ENCODE measurements around the gene FKBP6.

FKBP6 gene

GRCh38 chr7:73343671-73344380 is 15.9 kb downstream of the FKBP6 start:
- Histone ChIP-seq H3K36me3 (ENCODE audit: control insufficient read depth, insufficient read depth, low read length) (no peaks in the 10 kb centered on the region), H3K27me3 (ENCODE audit: control insufficient read depth, insufficient read depth, low read length) (no peaks in the 10 kb centered on the region), H3K9me3 (ENCODE audit: control insufficient read depth, insufficient read depth, low read depth, low read length) (no peaks in the 10 kb centered on the region), H3K9ac (ENCODE audit: low read length) (no peak overlapping the region), H3K4me3 (ENCODE audit: low read depth, low read length) (no peak overlapping the region), H3K27ac (ENCODE audit: low read depth, low read length) (no peak overlapping the region), H3K4me1 (ENCODE audit: control insufficient read depth, insufficient read depth, low read length) (peaks cover 19% of the 10 kb centered on the region; the same call in 1 of the 2 replicates)

DNA sequence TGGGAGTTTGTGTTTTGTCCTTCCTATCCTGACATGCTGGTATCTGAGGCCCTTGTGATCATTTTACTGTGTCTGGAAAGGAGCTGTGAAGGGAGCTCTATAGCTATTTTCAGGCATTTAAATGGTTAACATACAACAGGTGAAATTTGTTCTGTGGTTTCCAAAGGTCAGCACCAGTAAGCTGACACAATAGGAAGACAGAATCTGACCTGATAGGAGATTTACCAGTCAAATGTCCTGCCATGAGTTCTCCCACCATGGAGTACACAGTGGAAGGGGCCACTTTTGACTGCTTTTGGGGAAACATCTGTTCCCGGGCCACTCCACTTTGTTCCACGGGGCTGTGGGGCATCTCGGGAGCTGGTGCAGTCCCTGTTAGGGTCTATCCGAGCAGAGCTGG is 17.6 kb downstream of the FKBP6 start:
- Histone ChIP-seq H3K36me3 (ENCODE audit: control insufficient read depth, insufficient read depth, low read length) (no peaks in the 10 kb centered on the region), H3K9me3 (ENCODE audit: control insufficient read depth, insufficient read depth, low read depth, low read length) (no peaks in the 10 kb centered on the region), H3K27me3 (ENCODE audit: control insufficient read depth, insufficient read depth, low read length) (no peaks in the 10 kb centered on the region), H3K4me3 (ENCODE audit: low read depth, low read length) (no peak overlapping the region), H3K27ac (ENCODE audit: low read depth, low read length) (no peak overlapping the region), H3K9ac (ENCODE audit: low read length) (no peak overlapping the region), H3K4me1 (ENCODE audit: control insufficient read depth, insufficient read depth, low read length) (peaks cover 15% of the 10 kb centered on the region; the same call in 1 of the 2 replicates)

DNA sequence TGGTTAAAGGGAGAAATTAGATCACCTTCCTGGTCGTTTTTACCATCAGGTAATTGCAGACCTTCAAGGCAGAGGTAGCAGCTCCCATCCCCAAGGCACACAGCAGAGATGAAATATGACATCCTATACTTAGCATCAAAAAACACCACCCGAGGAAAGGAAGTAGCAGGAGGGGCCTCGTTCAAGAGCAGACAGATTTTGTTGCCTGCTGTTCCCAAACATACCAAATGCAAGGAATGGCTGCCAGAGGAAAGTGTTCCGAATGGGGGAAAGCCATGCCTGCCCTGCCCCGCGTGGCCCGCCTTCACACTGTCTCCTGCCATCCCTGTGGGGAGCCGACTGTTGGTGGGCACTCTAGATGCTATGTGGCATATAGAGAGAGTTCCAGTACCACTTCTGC is 18.0 kb downstream of the FKBP6 start:
- H3K9me3 ChIP-seq (ENCODE audit: control insufficient read depth, insufficient read depth, low read depth, low read length): no peaks in the 10 kb centered on the region

GRCh38 chr7:73349763-73350162 is 21.8 kb downstream of the FKBP6 start:
- H3K9ac ChIP-seq (ENCODE audit: low read length): no peak overlapping the region
- no peak overlapping the region for H3K27ac ChIP-seq (ENCODE audit: low read depth, low read length)
- H3K27me3 ChIP-seq (ENCODE audit: control insufficient read depth, insufficient read depth, low read length): no peaks in the 10 kb centered on the region
- H3K36me3 ChIP-seq (ENCODE audit: control insufficient read depth, insufficient read depth, low read length): no peaks in the 10 kb centered on the region
- peaks cover 15% of the 10 kb centered on the region for H3K9me3 ChIP-seq (ENCODE audit: control insufficient read depth, insufficient read depth, low read depth, low read length)
- no peak overlapping the region for H3K4me3 ChIP-seq (ENCODE audit: low read depth, low read length)
- H3K4me1 ChIP-seq (ENCODE audit: control insufficient read depth, insufficient read depth, low read length): peaks cover 2% of the 10 kb centered on the region; the same call in 1 of the 2 replicates

More for the DNA sequence above, 18.0 kb downstream of the FKBP6 start:
- Histone ChIP-seq H3K4me1 (ENCODE audit: control insufficient read depth, insufficient read depth, low read length) (peaks cover 14% of the 10 kb centered on the region; the same call in 1 of the 2 replicates), H3K9ac (ENCODE audit: low read length) (no peak overlapping the region), H3K27me3 (ENCODE audit: control insufficient read depth, insufficient read depth, low read length) (no peaks in the 10 kb centered on the region), H3K4me3 (ENCODE audit: low read depth, low read length) (no peak overlapping the region), H3K36me3 (ENCODE audit: control insufficient read depth, insufficient read depth, low read length) (no peaks in the 10 kb centered on the region), H3K27ac (ENCODE audit: low read depth, low read length) (no peak overlapping the region)

- peaks cover 15% of the 10 kb centered on the region for H3K9me3 ChIP-seq (ENCODE audit: control insufficient read depth, insufficient read depth, low read depth, low read length)
These were observed 22.5 kb downstream of the FKBP6 start for GRCh38 chr7:73350306-73351068.

GRCh38 chr7:73351447-73352167 is 23.6 kb downstream of the FKBP6 start:
- H3K36me3 ChIP-seq (ENCODE audit: control insufficient read depth, insufficient read depth, low read length): no peaks in the 10 kb centered on the region
- peaks cover 4% of the 10 kb centered on the region; the same call in 1 of the 2 replicates for H3K4me1 ChIP-seq (ENCODE audit: control insufficient read depth, insufficient read depth, low read length)
- no peak overlapping the region for H3K27ac ChIP-seq (ENCODE audit: low read depth, low read length)
- H3K27me3 ChIP-seq (ENCODE audit: control insufficient read depth, insufficient read depth, low read length): no peaks in the 10 kb centered on the region
- H3K9me3 ChIP-seq (ENCODE audit: control insufficient read depth, insufficient read depth, low read depth, low read length): peaks cover 15% of the 10 kb centered on the region
- no peak overlapping the region for H3K4me3 ChIP-seq (ENCODE audit: low read depth, low read length)
- H3K9ac ChIP-seq (ENCODE audit: low read length): no peak overlapping the region

More at GRCh38 chr7:73350306-73351068, 22.5 kb downstream of the FKBP6 start:
- H3K27ac ChIP-seq (ENCODE audit: low read depth, low read length): no peak overlapping the region
- no peak overlapping the region for H3K9ac ChIP-seq (ENCODE audit: low read length)
- peaks cover 4% of the 10 kb centered on the region; the same call in 1 of the 2 replicates for H3K4me1 ChIP-seq (ENCODE audit: control insufficient read depth, insufficient read depth, low read length)
- H3K27me3 ChIP-seq (ENCODE audit: control insufficient read depth, insufficient read depth, low read length): no peaks in the 10 kb centered on the region
- no peaks in the 10 kb centered on the region for H3K36me3 ChIP-seq (ENCODE audit: control insufficient read depth, insufficient read depth, low read length)
- no peak overlapping the region for H3K4me3 ChIP-seq (ENCODE audit: low read depth, low read length)

DNA sequence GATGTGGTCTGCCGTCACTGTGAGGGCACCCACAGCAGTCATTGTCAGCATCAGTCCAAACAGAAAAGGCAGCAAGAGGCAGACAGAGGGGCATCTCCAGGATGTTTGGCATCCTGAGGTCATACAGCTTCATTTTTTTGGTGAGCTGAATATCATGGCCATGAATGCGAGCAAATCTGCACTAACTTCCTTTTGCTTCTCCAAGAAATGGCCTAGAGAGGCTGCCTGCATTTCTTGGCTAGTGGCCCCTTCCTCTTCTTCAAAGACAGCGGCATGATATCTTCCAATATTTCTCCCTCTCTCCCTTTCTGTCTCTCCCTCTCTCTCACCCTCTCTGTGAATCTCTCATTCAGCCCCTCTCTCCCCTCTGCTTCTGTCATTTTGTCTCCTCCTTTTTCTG is 24.8 kb downstream of the FKBP6 start:
- Histone ChIP-seq H3K9me3 (ENCODE audit: control insufficient read depth, insufficient read depth, low read depth, low read length) (peaks cover 15% of the 10 kb centered on the region), H3K4me3 (ENCODE audit: low read depth, low read length) (no peak overlapping the region), H3K9ac (ENCODE audit: low read length) (no peak overlapping the region), H3K36me3 (ENCODE audit: control insufficient read depth, insufficient read depth, low read length) (no peaks in the 10 kb centered on the region), H3K27me3 (ENCODE audit: control insufficient read depth, insufficient read depth, low read length) (no peaks in the 10 kb centered on the region), H3K4me1 (ENCODE audit: control insufficient read depth, insufficient read depth, low read length) (peaks cover 4% of the 10 kb centered on the region; the same call in 1 of the 2 replicates), H3K27ac (ENCODE audit: low read depth, low read length) (no peak overlapping the region)

DNA sequence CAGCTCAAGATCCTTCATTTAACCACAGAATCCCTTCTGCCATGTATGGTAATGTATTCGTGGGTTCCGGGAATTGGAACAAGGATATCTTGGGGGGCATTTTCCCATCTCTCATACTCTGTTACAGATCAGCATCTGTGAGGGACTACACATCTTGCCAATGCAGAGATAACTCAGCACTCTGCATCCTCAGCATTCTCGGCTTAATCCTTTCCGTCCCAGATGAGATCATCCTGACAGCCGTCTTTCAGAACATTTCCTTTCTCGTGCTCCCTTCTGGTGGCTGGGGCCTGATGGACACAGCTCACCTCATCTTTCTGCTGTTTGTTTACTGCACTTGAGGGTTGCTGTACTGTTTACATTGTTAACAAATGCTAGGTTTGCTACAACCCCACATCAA is 25.3 kb downstream of the FKBP6 start:
- no peaks in the 10 kb centered on the region for H3K27me3 ChIP-seq (ENCODE audit: control insufficient read depth, insufficient read depth, low read length)
- no peak overlapping the region for H3K27ac ChIP-seq (ENCODE audit: low read depth, low read length)
- no peak overlapping the region for H3K9ac ChIP-seq (ENCODE audit: low read length)
- peaks cover 4% of the 10 kb centered on the region; the same call in 1 of the 2 replicates for H3K4me1 ChIP-seq (ENCODE audit: control insufficient read depth, insufficient read depth, low read length)
- H3K36me3 ChIP-seq (ENCODE audit: control insufficient read depth, insufficient read depth, low read length): no peaks in the 10 kb centered on the region
- peaks cover 15% of the 10 kb centered on the region for H3K9me3 ChIP-seq (ENCODE audit: control insufficient read depth, insufficient read depth, low read depth, low read length)
- no peak overlapping the region for H3K4me3 ChIP-seq (ENCODE audit: low read depth, low read length)

DNA sequence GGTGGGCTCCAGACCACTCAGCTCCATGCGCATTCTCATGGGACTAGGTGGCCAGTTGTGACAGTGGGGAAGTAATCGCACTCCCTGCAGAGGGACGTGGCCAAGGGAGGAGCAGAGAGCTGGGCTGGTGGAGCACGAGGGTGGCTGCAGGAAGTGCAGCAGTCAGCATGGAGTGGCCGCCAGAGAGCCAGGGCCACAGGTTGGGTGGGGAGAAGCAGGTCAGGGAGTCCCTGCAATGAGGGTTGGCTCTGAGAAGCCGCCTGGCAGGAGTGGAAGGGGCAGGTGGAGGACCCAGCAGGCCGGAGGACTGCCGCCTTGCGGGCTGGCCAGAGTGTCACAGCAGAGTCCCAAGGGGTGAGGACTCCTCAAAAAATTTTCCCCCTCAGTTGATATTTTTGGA is 26.2 kb downstream of the FKBP6 start:
- Histone ChIP-seq H3K27me3 (ENCODE audit: control insufficient read depth, insufficient read depth, low read length) (no peaks in the 10 kb centered on the region), H3K4me3 (ENCODE audit: low read depth, low read length) (no peak overlapping the region), H3K4me1 (ENCODE audit: control insufficient read depth, insufficient read depth, low read length) (peaks cover 4% of the 10 kb centered on the region; the same call in 1 of the 2 replicates), H3K9ac (ENCODE audit: low read length) (no peak overlapping the region), H3K9me3 (ENCODE audit: control insufficient read depth, insufficient read depth, low read depth, low read length) (peaks cover 15% of the 10 kb centered on the region), H3K36me3 (ENCODE audit: control insufficient read depth, insufficient read depth, low read length) (no peaks in the 10 kb centered on the region), H3K27ac (ENCODE audit: low read depth, low read length) (no peak overlapping the region)

DNA sequence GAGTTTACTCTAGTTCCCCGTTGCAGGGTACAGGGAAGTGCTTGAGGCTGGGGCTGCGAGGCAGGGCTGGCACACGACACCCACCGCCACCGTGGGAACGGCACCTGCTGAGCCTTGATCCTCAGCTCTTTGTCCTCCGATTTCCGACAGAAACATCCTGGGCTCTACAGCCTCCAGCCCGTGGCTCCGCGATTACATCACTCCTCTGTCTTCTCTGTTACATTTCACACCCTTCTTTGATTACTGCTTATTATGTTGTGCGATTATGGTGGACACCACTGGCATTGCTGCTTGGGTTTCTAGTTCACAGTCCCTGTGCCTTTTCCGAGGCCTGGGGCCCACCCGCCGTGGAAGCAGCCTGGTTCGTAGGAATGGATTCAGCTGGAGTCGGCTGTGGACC is 26.9 kb downstream of the FKBP6 start:
- Histone ChIP-seq H3K4me3 (ENCODE audit: low read depth, low read length) (no peak overlapping the region), H3K27ac (ENCODE audit: low read depth, low read length) (no peak overlapping the region), H3K36me3 (ENCODE audit: control insufficient read depth, insufficient read depth, low read length) (no peaks in the 10 kb centered on the region), H3K9ac (ENCODE audit: low read length) (no peak overlapping the region), H3K9me3 (ENCODE audit: control insufficient read depth, insufficient read depth, low read depth, low read length) (peaks cover 15% of the 10 kb centered on the region), H3K27me3 (ENCODE audit: control insufficient read depth, insufficient read depth, low read length) (no peaks in the 10 kb centered on the region), H3K4me1 (ENCODE audit: control insufficient read depth, insufficient read depth, low read length) (peaks cover 4% of the 10 kb centered on the region; the same call in 1 of the 2 replicates)
